Gastroesophageal sphincter (tissue), 4 donors: ENCODE results near the gene ANKDD1B. TPM values are rescaled to one million over a fixed set of nuclear protein-coding genes. Genes with fewer than 3 reads are reported as not detected.
"Not testable (repeated sequence)": the region's sequence is repeated elsewhere in the genome, so short reads cannot be mapped to it uniquely, and the experiment has no call there.

ENCODE experiments used
- ATAC-seq: fragments of 150-250 bp; one replicate; pipeline ENCODE4 v1.9.1; 2016; ENCODE audit warnings: mild to moderate bottlenecking, moderate library complexity
- H3K27ac ChIP-seq, 4 donors: fragments of 200-600 bp; sonication (generic) in 3 of 4; 1 replicate in 3 of 4; 2 replicates in 1 of 4; pipeline ENCODE4 v1.5.1; 2016 to 2019
- H3K27me3 ChIP-seq: fragments of 200-600 bp; sonication (generic); one replicate; pipeline ENCODE4 v1.5.1; 2019
- H3K36me3 ChIP-seq, 2 donors: fragments of 200-600 bp; sonication (generic); one replicate each; pipeline ENCODE4 v1.5.1; 2019; ENCODE audit warnings: control low read depth in 1 of 2
- H3K4me1 ChIP-seq, 3 donors: fragments of 200-600 bp; sonication (generic); 1 replicate in 2 of 3; 2 replicates in 1 of 3; pipeline ENCODE4 v1.5.1; 2016 to 2019; ENCODE audit warnings: control low read depth in 2 of 3
- H3K4me3 ChIP-seq, 2 donors: fragments of 200-600 bp; sonication (generic); one replicate each; pipeline ENCODE4 v1.5.1; 2019; ENCODE audit warnings: mild to moderate bottlenecking in 1 of 2, moderate library complexity in 1 of 2
- H3K9me3 ChIP-seq, 3 donors: fragments of 200-600 bp; sonication (generic); one replicate each; pipeline ENCODE4 v1.5.1; 2017 to 2019; ENCODE audit warnings: control low read depth in 2 of 3
- CTCF ChIP-seq, 4 experiments: fragments of 200-600 bp in 2 of 4; fragments of 450-650 bp in 2 of 4; sonication (generic) in 1 of 4; IDR thresholded peaks; one replicate each; pipeline ENCODE4 v1.5.1; 2017 to 2019; ENCODE audit warnings: antibody characterized with exemption in 4 of 4, mild to moderate bottlenecking in 2 of 4, moderate library complexity in 2 of 4
- EP300 ChIP-seq: sonication (generic); formaldehyde crosslinking; IDR thresholded peaks from one replicate; pipeline ENCODE4 v1.6.1; 2017; ENCODE audit warnings: antibody characterized with exemption, mild to moderate bottlenecking
- POLR2A ChIP-seq, 2 donors: fragments of 450-650 bp; IDR thresholded peaks; one replicate each; pipeline ENCODE4 v1.6.1; 2017; ENCODE audit warnings: antibody characterized with exemption in 2 of 2, mild to moderate bottlenecking in 2 of 2, moderate library complexity in 1 of 2
- POLR2AphosphoS5 ChIP-seq: sonication (generic); formaldehyde crosslinking; IDR thresholded peaks from one replicate; pipeline ENCODE4 v1.6.1; 2017; ENCODE audit warnings: antibody characterized with exemption
- WGBS, 2 donors: methylation state at CpG; one replicate each; pipeline ENCODE4 v1.1.5; 2018; ENCODE audit warnings: low coverage in 1 of 2; 5-methylcytosine and 5-hydroxymethylcytosine counted together
- total RNA-seq, 4 donors: library from RNA; depleted of rRNA; stranded (reverse); fragments of >200 nt; gene quantifications; one replicate each; pipeline ENCODE4 v1.1.0, GENCODE V29; 2016

Gene ANKDD1B
- total RNA-seq = under 1 TPM in 2 of 4 donors, not detected in 2; 0.20 to 0.94 TPM

GRCh38 chr5:75611311-75612225 lies at the start of gene ANKDD1B:
Gene ANKDD1B, plus strand, starts transcription at chr5:75611453. Its CDS starts 182 bp downstream, at chr5:75611635.
- TF ChIP-seq POLR2AphosphoS5 = no peak
- no peak for TF ChIP-seq POLR2A (IDR thresholded peaks at IDR 0.05)
- Histone ChIP-seq H3K4me1 (peaks cover 0 to 18% (median 6%) of the 10 kb centered on the region in 3 donors), H3K4me3 (peak within 1 kb of the TSS; percentile 24 to 57), H3K9me3 (no peaks in the 10 kb centered on the region), H3K27ac (peak within 1 kb of the TSS in 1 of 4 donors; percentile 52), H3K36me3 (no peaks in the 10 kb centered on the region), H3K27me3 (peaks cover 9% of the 10 kb centered on the region)
- 3 to 9% methylated on average over 6 to 8 of the region's 52 CpGs for WGBS, 2 donors
- peak; percentile 39 for ATAC-seq

DNA sequence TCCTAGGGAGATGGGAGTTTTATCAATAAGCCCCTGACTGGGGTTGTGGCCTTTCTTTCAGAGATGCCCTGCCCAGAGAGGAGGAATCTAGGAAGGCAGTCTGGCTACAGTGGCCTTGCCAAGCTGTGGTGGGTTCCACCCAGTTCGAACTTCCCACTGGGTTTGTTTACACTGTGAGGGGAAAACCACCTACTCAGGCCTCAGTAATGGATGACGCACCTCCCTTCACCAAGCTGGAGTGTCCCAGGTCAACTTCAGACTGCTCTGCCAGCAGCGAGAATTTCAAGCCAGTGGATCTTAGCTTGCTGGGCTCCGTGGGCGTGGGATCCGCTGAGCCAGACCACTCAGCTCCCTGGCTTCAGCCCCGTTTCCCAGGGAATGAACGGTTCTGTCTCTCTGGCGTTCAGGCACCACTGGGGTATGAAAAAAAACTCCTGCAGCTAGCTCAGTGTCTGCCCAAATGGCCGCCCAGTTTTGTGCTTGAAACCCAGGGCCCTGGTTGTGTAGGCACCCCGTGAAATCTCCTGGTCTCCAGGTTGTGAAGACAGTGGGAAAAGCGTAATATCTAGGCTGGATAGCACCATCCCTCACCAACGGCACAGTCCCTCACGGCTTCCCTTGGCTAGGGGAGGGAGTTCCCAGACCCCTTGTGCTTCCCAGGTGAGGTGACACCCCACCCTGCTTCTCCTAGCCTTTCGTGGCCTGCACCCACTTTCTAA lies 45.1 kb upstream of the ANKDD1B start:
- H3K27me3 ChIP-seq, H3K36me3 ChIP-seq, H3K4me3 ChIP-seq, ATAC-seq: not testable (repeated sequence)
- Histone ChIP-seq H3K4me1 (peaks cover 8 to 28% (median 8%) of the 10 kb centered on the region in 3 donors), H3K27ac (peak overlapping the region; percentile 39 to 62 (median 61)), H3K9me3 (peaks cover 0 to 15% (median 0%) of the 10 kb centered on the region in 3 donors)
- 60 to 75% methylated on average over 3 to 5 of the region's 15 CpGs for WGBS, 2 donors

DNA sequence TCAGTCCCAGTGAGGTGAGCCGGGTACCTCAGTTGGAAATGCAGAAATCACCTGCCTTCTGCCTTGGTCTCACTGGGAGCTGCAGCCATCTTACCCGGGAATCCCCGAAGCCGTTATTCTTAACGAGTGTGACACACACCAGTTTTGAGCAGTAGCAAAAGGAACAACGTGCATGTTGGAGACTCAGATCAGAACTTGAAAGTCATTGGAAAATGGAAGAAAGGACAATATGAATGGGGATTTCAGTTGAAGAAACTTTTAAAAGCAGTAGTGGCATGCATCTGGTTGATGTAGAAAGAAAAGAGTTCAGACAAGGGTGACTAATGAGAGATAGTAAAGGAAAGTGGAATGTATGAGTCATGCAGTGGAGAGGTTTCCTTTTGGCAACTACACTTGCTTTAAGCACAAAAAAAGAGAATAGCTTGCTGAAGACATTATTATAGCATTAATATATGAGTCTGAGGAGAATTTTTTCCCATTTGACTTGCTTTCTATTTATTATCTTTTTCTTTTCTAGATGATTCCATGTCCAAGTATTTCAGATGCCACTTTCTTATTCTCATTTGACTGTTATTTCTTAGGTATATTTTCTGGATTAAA lies 44.4 kb upstream of the ANKDD1B start:
- Histone ChIP-seq H3K4me3 (no peak overlapping the region), H3K36me3 (peaks cover 0 to 9% of the 10 kb centered on the region in 2 donors)
- WGBS, 2 donors = 0 to 10% methylated on average over 1 to 2 of the region's 6 CpGs

DNA sequence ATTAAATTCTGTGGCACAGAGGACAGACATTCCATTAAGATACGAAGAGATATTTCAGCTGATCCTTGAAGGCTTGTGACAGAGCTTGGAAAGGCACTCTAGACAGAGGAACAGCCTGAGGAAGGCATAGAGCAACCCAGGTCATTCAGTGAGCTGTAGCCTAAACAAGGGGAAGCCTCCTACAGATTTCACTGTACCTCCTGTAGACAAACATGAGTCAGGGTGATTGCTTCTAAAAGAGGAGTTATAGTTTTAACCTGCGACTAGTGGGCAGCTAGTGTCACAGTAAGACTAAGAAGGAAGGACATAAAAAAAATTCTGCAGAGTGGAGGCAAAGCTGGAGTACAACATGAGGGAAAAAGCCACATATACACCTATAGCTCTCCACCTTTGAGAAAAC lies 43.5 kb upstream of the ANKDD1B start:
- no peaks in the 10 kb centered on the region for H3K27me3 ChIP-seq
- H3K36me3 ChIP-seq = peaks cover 0 to 9% of the 10 kb centered on the region in 2 donors
- H3K4me3 ChIP-seq = no peak overlapping the region
- TF ChIP-seq EP300 (no peak), CTCF (IDR thresholded peaks at IDR 0.05) (no peak), POLR2A (IDR thresholded peaks at IDR 0.05) (no peak), POLR2AphosphoS5 (no peak)
- H3K9me3 ChIP-seq = peaks cover 0 to 15% (median 0%) of the 10 kb centered on the region in 3 donors
- H3K27ac ChIP-seq = peak overlapping the region in 2 of 4 donors; percentile 61
- 21 to 27% methylated on average over 2 of the region's 2 CpGs for WGBS, 2 donors
- ATAC-seq = no peak
- H3K4me1 ChIP-seq = peaks cover 8 to 28% (median 8%) of the 10 kb centered on the region in 3 donors

More for the DNA sequence above, 44.4 kb upstream of the ANKDD1B start:
- TF ChIP-seq POLR2A (IDR thresholded peaks at IDR 0.05) (no peak), POLR2AphosphoS5 (peak; percentile 62), CTCF (IDR thresholded peaks at IDR 0.05) (no peak)
- Histone ChIP-seq H3K27ac (peak overlapping the region; percentile 39 to 62 (median 61)), H3K27me3 (no peaks in the 10 kb centered on the region), H3K9me3 (peaks cover 0 to 15% (median 0%) of the 10 kb centered on the region in 3 donors), H3K4me1 (peaks cover 8 to 28% (median 8%) of the 10 kb centered on the region in 3 donors)
- peak; percentile 91 for ATAC-seq

DNA sequence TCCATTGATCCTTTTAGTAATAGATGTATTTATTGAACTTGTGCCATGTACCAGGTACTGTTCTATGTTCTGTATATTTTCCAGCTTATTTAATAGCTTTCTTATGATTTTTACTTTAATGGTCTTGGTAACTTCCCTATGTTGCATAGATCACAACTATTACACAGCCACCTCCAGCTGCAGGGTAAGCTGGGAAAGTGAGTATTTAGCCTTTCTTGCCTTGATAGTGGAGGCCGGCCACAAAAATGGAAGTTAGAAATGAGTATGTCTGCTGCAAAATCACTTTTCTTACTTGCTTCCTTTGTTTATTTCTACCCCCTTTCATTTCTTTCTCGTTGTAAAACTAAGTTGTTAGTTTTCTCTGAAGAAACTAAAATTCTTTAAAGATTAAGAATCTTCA lies 43.1 kb upstream of the ANKDD1B start:
- Histone ChIP-seq H3K36me3 (peaks cover 0 to 9% of the 10 kb centered on the region in 2 donors), H3K27me3 (no peaks in the 10 kb centered on the region), H3K4me3 (no peak overlapping the region), H3K9me3 (peaks cover 0 to 12% (median 0%) of the 10 kb centered on the region in 3 donors), H3K4me1 (peaks cover 8 to 28% (median 8%) of the 10 kb centered on the region in 3 donors), H3K27ac (no peak overlapping the region)
- WGBS, 2 donors = 65 to 66% methylated on average over 2 of the region's 2 CpGs
- ATAC-seq = no peak
- TF ChIP-seq CTCF (IDR thresholded peaks at IDR 0.05) (no peak), EP300 (no peak), POLR2AphosphoS5 (no peak), POLR2A (IDR thresholded peaks at IDR 0.05) (no peak)
